ENCODE data around the gene CAPN15.
"Not testable (repeated sequence)": the region's sequence is repeated elsewhere in the genome, so short reads cannot be mapped to it uniquely, and the experiment has no call there.

Gene CAPN15

DNA sequence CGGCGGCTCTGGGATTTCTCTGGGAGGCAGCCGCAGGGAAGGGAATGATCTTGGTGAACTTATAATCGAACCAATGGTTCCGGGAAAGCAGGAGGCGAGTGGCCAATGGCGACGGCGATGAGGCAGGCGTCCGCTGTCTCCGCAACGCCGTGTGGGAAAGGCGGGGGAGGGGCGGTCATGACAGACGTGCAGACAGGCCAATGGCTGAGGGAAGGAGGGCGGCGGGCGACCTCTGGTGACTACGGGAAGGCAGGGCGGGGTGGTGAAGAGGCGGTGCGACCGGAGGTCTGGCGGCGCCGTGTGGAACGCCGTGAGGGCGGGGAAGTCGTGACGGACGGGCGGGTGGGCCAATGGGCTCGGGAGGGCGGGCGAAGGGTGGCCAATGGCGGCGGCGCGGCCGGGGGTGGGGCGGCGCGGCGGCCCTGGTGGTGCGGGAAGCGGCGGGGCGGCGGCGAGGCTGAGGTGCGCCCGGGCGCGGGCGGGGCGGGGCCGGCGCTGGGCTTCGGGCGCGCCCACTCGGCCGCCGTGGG lies 62.2 kb downstream of the CAPN15 start, which contains the start of gene RAB40C:
Gene RAB40C, plus strand, starts transcription at position 409 of the 530 bp plus-strand sequence. CDS start 226 bp downstream, outside the sequence.
- in situ Hi-C loops (cut with HindIII; ENCODE audit: low sequenced_read_pairs) = no loop called here

DNA sequence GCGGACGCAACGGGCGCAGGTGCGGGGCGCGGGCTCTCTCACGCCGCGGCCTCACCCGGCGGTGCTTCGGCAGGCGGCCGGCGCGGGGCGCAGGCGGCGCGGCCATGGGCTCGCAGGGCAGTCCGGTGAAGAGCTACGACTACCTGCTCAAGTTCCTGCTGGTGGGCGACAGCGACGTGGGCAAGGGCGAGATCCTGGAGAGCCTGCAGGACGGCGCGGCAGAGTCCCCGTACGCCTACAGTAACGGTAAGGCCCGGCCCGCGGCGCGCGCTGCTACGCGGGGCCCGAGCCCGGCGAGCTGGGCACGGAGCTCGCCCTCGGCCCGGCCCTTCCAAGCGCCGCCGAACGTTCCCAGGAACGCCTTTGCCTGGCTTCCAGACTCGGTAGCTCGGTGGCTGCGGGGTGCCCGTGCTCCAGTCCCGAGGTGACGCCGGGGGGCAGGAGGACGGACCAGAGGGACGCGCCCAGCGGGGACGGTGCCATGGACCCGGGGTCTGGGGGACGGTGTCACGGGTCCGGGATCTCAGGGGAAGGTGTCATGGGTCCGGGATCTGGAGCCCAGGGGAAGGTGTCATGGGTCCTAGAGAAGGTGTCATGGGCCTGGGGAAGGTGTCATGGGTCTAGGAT lies 62.8 kb downstream of the CAPN15 start:
- in situ Hi-C loops (cut with HindIII; ENCODE audit: low sequenced_read_pairs) = no loop called here

GRCh38 chr16:590815-591200 lies 63.3 kb downstream of the CAPN15 start:
- in situ Hi-C loops (cut with HindIII; ENCODE audit: low sequenced_read_pairs) = no loop called here

DNA sequence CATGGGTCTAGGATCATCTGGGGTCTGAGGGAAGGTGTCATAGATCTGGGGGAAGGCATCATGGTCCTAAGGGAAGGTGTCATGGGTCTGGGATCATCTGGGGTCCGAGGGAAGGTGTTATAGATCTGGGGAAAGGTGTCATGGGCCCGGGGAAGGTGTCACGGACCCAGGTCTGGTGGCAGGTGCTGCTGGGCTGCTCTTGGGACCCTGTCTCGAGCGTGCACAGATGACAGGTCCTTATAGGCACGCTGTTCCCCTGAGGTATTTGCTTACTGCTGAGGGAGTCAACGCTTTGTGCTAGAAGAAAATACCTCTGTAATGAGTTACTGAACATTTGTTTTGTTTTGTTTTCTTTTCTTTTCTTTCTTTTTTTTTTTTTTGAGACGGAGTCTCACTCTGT lies 63.7 kb downstream of the CAPN15 start:
- in situ Hi-C loops (cut with HindIII; ENCODE audit: low sequenced_read_pairs) = no loop called here

DNA sequence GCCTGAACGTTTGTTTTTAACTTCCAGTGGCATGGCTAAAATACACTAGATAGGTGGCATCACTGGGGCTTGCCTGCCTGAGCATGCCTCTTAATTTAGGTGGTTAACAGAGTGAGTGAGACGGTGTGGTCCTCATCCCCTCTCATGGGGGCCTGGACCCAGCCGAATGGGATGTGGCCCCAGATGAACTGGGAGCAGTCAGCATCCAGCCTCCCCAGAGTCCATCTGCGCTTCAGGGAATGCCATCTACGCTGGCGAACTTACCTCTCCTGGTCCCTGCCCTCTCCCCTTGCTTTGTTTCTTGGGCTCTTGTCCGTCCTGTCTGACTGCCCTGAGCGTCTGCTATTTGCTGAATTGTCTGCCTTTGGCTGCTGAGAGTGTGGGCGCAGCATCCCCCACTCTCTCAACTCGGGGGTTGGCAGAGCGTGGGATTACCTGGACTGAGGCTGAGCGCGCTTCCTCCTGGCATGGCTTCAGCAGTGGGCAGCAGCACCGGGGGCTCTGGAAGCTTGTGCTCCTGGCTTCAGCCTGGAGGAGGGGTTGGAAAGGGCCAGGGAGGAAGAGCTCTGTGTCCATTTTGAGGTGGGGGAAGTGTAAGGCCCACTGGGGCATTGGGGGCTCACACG lies 64.5 kb downstream of the CAPN15 start:
- in situ Hi-C loops (cut with HindIII; ENCODE audit: low sequenced_read_pairs) = no loop called here

DNA sequence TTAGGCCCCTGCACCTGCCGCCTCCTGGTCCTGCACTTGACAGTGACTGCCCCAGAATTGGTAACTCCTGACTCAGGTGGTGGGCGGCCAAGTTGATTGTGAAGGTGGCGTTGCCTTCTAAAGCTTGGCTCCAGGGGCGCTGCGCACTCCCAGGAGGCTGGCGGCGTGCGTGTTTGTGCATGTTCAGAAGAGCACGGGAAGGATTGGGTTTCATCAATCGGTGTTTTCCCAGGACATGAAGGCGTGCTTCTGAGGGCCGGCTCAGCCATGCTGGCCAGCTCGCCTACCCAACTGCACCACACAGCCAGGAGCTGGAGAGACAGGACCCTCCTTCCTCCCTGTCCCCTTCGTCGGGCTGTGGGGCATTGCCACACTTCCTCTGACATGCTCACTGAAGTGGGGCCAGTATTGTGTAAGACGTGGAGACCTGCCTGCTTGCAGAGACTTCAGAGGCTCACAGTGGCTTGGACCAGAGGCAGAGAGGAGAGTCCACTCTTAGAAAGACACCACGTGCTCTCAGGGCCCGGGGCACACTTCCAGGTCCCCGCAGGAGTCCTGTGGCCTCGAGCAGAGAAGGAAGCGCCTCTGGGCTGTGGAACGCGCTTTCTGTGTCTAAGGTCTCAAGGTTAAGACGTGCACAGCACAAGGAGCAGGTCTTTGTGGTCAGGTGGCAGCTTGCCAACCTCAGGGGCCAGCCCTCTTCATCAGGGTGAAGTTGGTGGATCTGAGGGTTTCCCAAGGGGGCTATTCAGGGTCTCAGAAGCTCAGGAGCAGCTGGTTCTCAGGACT lies 65.2 kb downstream of the CAPN15 start:
- in situ Hi-C loops (cut with HindIII; ENCODE audit: low sequenced_read_pairs) = no loop called here

DNA sequence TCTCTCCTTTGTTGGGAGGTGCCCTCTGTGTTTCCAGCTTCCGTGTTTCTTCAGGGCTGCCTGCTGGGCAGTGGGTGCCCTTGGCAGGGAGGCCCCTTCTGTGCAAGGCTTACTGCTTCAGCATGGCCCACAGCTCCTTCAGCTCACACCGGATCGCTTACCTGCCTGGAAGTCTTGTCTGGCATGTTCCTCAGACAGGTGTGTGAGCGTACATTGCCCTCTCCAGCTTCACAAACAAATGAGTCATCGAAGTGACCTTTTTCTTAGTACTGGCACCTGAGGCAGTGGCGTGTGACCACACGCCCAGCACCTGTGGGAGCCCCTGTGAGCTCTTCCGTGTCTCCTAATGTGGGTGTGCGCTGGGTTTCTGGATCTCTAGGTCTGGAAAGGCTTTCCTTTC lies 65.9 kb downstream of the CAPN15 start:
- in situ Hi-C loops (cut with HindIII; ENCODE audit: low sequenced_read_pairs) = no loop called here

DNA sequence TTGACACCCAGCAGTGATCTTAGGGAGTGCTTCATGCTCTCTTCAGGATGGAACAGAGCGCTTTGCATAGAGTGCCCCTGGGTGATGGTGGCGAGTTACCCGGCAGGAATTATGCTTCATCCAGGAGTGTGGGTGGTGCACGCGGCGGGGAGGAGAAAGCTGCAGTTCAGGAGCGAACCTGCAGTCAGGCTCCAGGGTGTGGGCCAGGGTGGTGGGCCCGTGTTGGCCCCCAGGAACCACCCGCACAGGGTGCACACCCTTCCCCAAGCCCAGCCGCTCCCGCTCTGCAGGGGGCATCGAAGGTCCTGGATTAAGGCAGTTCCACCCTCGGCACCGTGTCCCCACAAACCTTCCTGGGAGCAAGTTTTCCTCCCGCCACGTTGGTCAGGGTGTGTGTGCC lies 66.3 kb downstream of the CAPN15 start:
- in situ Hi-C loops (cut with HindIII; ENCODE audit: low sequenced_read_pairs) = no loop called here

GRCh38 chr16:595094-595528 lies 67.6 kb downstream of the CAPN15 start:
- in situ Hi-C loops (cut with HindIII; ENCODE audit: low sequenced_read_pairs) = no loop called here

- in situ Hi-C loops (cut with HindIII; ENCODE audit: low sequenced_read_pairs) = no loop called here
Measured at GRCh38 chr16:595942-596735, 68.6 kb downstream of the CAPN15 start.

DNA sequence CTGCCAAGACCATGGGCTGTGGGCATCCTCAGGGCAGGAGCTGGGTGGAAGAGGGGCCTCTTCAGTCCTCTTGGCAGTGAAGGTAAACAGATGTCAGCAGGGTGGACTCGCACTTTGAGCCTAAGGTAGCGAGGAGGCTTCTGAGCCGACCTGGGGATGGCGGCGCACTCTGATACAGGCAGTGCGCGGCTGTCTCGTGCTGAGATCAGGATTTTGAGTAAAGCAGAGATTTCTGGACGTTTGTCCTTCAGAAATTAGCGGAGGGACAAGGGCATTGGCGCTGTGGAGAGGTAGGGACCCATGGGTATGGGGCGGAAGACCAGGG lies 69.2 kb downstream of the CAPN15 start:
- in situ Hi-C loops (cut with HindIII; ENCODE audit: low sequenced_read_pairs) = no loop called here

GRCh38 chr16:597655-598054 lies 70.1 kb downstream of the CAPN15 start:
- in situ Hi-C loops (cut with HindIII; ENCODE audit: low sequenced_read_pairs) = not testable (repeated sequence)

DNA sequence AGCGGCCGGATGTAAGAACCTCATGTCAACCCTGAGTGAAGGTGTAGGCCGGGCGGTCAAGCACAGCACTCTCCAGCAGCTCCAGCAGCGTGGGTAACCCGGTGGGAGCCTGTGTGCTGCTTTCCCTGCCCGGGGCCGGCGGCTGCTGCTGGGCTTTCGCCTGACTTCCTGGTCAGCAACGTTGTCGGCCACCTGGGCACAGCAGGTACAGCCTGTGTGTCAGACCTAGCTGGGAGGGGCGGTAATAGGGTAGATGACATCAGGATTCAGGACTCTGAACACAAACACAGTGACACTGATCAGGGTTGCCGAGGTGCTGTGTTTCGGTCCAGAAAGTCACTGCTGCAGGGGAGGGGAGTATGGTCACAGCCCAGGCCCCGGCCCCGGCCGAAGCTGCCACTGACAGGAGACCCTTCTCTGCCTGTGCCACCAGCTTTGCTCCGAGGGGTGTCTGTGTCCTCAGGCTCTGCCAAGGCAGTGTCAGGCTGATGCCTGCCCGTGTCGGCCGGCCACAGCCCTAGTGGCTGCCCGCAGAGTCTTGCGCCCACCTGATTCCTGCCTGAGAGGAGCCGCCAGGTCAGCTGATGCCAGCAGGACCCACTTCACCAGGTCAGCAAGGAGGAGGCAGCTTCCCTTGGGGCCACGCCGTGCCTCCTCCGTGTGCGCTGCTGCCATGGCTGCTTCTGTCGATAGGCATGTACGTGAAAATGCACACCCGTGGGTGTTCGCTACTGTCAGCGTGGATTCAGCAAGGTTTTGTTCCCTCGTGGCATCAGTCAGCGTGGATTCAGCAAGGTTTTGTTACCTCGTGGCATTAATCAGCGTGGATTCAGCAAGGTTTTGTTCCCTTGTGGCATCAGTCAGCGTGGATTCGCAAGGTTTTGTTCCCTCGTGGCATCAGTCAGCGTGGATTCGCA lies 71.6 kb downstream of the CAPN15 start:
- in situ Hi-C loops (cut with HindIII; ENCODE audit: low sequenced_read_pairs) = no loop called here

DNA sequence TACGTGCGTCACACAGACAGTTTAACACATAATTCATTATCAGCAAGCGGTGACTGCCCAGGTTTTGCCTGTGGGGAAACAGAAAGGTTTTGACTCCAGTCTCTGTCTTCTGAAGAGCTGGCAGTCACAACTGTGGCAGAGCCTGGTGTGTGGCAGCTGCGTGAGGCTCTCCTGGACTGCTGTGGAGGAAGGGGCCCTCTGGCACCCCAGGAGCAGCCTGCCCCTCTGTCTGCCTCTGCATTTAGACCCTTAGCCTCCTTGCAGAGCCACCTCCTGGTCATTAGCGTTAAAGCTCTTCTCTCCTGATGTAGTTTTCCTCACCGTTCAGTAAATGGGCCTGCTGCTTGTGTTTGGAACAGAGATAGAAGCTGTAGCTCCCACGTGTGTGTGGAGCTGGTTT lies 73.3 kb downstream of the CAPN15 start:
- in situ Hi-C loops (cut with HindIII; ENCODE audit: low sequenced_read_pairs) = no loop called here

DNA sequence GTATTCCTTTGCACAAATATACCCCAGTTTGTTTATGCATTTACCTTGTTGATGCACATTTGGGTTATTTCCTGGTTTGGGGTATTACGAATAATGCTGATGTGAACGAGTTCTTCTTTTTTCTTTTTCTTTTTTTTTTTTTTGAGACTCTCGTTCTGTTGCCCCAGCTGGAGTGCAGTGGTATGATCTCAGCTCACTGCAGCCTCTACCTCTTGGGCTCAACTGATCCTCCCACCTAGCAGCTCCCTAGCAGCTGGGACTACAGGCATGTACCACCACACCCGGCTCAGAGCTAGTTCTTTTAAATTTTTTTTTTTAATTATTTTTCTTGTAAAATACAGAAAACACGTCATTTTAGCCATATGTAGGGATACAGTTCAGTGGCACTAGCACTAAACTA lies 76.4 kb downstream of the CAPN15 start:
- in situ Hi-C loops (cut with HindIII; ENCODE audit: low sequenced_read_pairs) = no loop called here
